ENCODE data around the gene ASRGL1.
"Not testable (repeated sequence)": the region's sequence is repeated elsewhere in the genome, so short reads cannot be mapped to it uniquely, and the experiment has no call there.

Gene ASRGL1

GRCh38 chr11:62370743-62371440, 33.6 kb downstream of the ASRGL1 start:
- Histone ChIP-seq H3K27me3 (no peaks in the 10 kb centered on the region), H3K4me3 (ENCODE audit: low read depth, low read length) (no peak overlapping the region), H3K36me3 (no peaks in the 10 kb centered on the region), H3K4me1 (no peaks in the 10 kb centered on the region), H3K9me3 (no peaks in the 10 kb centered on the region)
- DNase-seq = no peak
- TF ChIP-seq, protein P1, sequence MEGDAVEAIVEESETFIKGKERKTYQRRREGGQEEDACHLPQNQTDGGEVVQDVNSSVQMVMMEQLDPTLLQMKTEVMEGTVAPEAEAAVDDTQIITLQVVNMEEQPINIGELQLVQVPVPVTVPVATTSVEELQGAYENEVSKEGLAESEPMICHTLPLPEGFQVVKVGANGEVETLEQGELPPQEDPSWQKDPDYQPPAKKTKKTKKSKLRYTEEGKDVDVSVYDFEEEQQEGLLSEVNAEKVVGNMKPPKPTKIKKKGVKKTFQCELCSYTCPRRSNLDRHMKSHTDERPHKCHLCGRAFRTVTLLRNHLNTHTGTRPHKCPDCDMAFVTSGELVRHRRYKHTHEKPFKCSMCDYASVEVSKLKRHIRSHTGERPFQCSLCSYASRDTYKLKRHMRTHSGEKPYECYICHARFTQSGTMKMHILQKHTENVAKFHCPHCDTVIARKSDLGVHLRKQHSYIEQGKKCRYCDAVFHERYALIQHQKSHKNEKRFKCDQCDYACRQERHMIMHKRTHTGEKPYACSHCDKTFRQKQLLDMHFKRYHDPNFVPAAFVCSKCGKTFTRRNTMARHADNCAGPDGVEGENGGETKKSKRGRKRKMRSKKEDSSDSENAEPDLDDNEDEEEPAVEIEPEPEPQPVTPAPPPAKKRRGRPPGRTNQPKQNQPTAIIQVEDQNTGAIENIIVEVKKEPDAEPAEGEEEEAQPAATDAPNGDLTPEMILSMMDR (IDR thresholded peaks at IDR 0.05; ENCODE audit: low read depth, low read length) = no peak

DNA sequence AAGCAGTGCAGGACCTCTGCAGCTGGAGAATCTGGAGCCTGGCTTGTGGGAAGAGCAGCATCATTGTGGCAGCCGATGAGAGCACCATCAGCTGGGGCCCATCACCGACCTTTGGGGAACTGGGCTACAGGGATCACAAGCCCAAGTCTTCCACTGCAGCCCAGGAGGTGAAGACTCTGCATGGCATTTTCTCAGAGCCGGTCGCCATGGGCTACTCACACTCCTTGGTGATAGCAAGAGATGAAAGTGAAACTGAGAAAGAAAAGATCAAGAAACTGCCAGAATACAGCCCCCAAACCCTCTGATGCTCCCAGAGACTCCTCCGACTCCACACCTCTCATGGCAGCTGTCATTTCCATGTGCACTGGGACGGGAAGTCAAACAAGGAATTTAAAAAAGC, 35.6 kb downstream of the ASRGL1 start:
- Histone ChIP-seq H3K36me3 (no peaks in the 10 kb centered on the region), H3K9me3 (no peaks in the 10 kb centered on the region), H3K4me3 (ENCODE audit: low read depth, low read length) (no peak overlapping the region), H3K27me3 (no peaks in the 10 kb centered on the region), H3K4me1 (no peaks in the 10 kb centered on the region)
- no peak for DNase-seq
- TF ChIP-seq, protein P1 (IDR thresholded peaks at IDR 0.05; ENCODE audit: low read depth, low read length) = no peak

DNA sequence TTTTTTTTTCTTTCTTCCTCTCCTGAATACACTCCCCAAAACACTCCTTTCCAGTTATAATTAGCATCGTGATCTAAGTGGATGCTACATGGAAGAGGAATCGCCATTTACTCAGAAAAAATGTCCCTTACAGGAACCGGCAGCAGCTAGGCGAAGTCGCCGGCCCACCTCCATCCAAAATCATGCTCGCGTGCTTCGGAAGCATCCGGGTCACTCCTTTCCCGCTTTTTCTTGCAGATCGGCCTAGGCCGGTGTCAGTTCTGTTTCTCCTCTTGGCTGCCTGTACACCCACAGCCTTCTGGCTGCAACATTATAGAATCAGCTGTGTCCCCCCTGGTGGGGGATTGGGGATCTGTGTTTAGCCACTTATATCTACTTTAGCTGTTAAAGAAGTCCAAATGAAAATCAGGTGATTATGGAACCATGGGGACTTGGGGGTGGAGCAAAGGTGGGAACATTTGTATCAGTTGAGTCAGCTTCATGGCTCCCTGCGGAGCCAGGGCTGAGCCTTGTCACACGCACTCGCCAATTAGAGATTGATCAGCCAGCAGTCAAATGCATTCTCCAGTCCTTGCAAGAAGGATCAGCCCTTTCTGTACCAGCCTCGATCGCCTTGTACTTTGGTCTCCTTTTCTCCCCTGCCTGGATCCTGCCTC, 36.3 kb downstream of the ASRGL1 start:
- no peaks in the 10 kb centered on the region for H3K9me3 ChIP-seq
- no peaks in the 10 kb centered on the region for H3K36me3 ChIP-seq
- H3K4me1 ChIP-seq = no peaks in the 10 kb centered on the region
- H3K4me3 ChIP-seq (ENCODE audit: low read depth, low read length) = no peak overlapping the region
- DNase-seq = no peak
- H3K27me3 ChIP-seq = no peaks in the 10 kb centered on the region
- TF ChIP-seq, protein P1 (IDR thresholded peaks at IDR 0.05; ENCODE audit: low read depth, low read length) = no peak

DNA sequence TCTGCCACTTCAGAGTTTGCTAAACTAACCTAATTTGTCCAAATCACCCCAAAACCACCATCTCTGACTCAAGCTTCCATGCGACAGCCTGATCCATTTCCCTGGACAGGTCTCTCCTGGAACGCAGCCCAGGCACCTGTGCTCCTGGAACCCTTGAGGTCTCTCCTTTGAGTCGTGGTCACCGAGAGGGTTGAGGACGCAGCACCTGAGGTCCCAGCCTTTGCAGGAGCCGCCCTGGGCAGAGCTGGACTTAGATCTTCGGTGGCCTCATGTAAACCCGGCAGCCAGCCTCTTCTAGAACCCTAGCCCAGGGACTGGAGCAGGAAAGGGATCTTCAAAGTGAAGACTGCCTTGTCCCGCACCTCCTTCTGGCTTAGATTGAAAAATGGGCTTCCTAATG, 37.6 kb downstream of the ASRGL1 start:
- no peaks in the 10 kb centered on the region for H3K9me3 ChIP-seq
- H3K27me3 ChIP-seq = no peaks in the 10 kb centered on the region
- no peak overlapping the region for H3K4me3 ChIP-seq (ENCODE audit: low read depth, low read length)
- TF ChIP-seq, protein P1 (IDR thresholded peaks at IDR 0.05; ENCODE audit: low read depth, low read length) = no peak
- H3K4me1 ChIP-seq = no peaks in the 10 kb centered on the region
- no peaks in the 10 kb centered on the region for H3K36me3 ChIP-seq
- DNase-seq = no peak

GRCh38 chr11:62378459-62379063, 41.3 kb downstream of the ASRGL1 start:
- H3K36me3 ChIP-seq; H3K4me1 ChIP-seq; H3K27me3 ChIP-seq; DNase-seq; H3K9me3 ChIP-seq; H3K4me3 ChIP-seq (ENCODE audit: low read depth, low read length): not testable (repeated sequence)
- TF ChIP-seq, protein P1 (IDR thresholded peaks at IDR 0.05; ENCODE audit: low read depth, low read length) = 0 out of 2 replicates have a peak, but pooled peaks have one; percentile 26

DNA sequence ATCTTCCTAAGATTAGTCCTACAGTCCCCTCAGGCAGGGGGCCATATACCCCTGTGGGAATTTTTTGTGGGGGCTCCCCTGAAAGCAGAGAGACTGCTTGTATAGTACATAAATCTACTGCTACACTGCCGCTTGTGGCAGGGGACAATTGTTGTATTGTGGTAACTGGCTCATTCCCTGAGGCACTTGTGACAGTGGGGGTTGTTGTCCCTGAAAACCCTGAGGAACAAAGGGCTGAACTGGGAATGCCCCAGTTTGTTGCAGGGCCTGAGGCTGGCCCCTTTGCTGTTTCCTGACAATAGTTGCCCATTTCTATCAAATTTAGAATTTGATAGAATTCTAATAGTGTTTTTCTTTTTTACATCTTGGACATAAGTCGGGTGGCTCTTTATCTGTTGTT, 42.3 kb downstream of the ASRGL1 start:
- H3K27me3 ChIP-seq = not testable (repeated sequence)

More for the DNA sequence above, 42.3 kb downstream of the ASRGL1 start:
- not testable (repeated sequence) for H3K9me3 ChIP-seq; H3K4me1 ChIP-seq; DNase-seq; H3K36me3 ChIP-seq; H3K4me3 ChIP-seq (ENCODE audit: low read depth, low read length)

Data from BE2C (cell line).